ENCODE data around the gene TMEM243. TPM values are rescaled to one million over a fixed set of nuclear protein-coding genes. Genes with fewer than 3 reads are reported as not detected.
"Not testable (repeated sequence)": the region's sequence is repeated elsewhere in the genome, so short reads cannot be mapped to it uniquely, and the experiment has no call there.

Gene TMEM243
- 81.6 and 96.4 TPM in 2 replicates for total RNA-seq (2014; rRNA removed; shearing (Covaris generic); ENCODE audit: low replicate concordance)

GRCh38 chr7:87219545-87220025, at the start of gene TMEM243:
TMEM243 (minus strand) TSS chr7:87219732; CDS start chr7:87219503, 229 bp downstream.
- in situ Hi-C loops (cut with HindIII; ENCODE audit: low pct_unique_long_range_greater_than_20kb, low sequenced_read_pairs): no loop called here
- no peak for DNase-seq (ENCODE audit: low read depth)

GRCh38 chr7:87267239-87267900, 47.8 kb upstream of the TMEM243 start:
- no peak for DNase-seq (ENCODE audit: low read depth)
- in situ Hi-C loops (cut with HindIII; ENCODE audit: low pct_unique_long_range_greater_than_20kb, low sequenced_read_pairs): no loop called here

- in situ Hi-C loops (cut with HindIII; ENCODE audit: low pct_unique_long_range_greater_than_20kb, low sequenced_read_pairs): no loop called here
- DNase-seq (ENCODE audit: low read depth): no peak
Observed at GRCh38 chr7:87263537-87263936, 44.0 kb upstream of the TMEM243 start.

- in situ Hi-C loops (cut with HindIII; ENCODE audit: low pct_unique_long_range_greater_than_20kb, low sequenced_read_pairs): no loop called here
- no peak for DNase-seq (ENCODE audit: low read depth)
Observed at GRCh38 chr7:87253589-87254087, 34.1 kb upstream of the TMEM243 start.

GRCh38 chr7:87245671-87246070, 26.1 kb upstream of the TMEM243 start:
- in situ Hi-C loops (cut with HindIII; ENCODE audit: low pct_unique_long_range_greater_than_20kb, low sequenced_read_pairs): not testable (repeated sequence)

GRCh38 chr7:87238464-87239051, 19.0 kb upstream of the TMEM243 start:
- in situ Hi-C loops (cut with HindIII; ENCODE audit: low pct_unique_long_range_greater_than_20kb, low sequenced_read_pairs); DNase-seq (ENCODE audit: low read depth): not testable (repeated sequence)

More at GRCh38 chr7:87245671-87246070, 26.1 kb upstream of the TMEM243 start:
- not testable (repeated sequence) for DNase-seq (ENCODE audit: low read depth)

- in situ Hi-C loops (cut with HindIII; ENCODE audit: low pct_unique_long_range_greater_than_20kb, low sequenced_read_pairs): no loop called here
- no peak for DNase-seq (ENCODE audit: low read depth)
Observed at GRCh38 chr7:87234949-87235348, 15.4 kb upstream of the TMEM243 start.

GRCh38 chr7:87231711-87232110, 12.2 kb upstream of the TMEM243 start:
- in situ Hi-C loops (cut with HindIII; ENCODE audit: low pct_unique_long_range_greater_than_20kb, low sequenced_read_pairs): no loop called here
- DNase-seq (ENCODE audit: low read depth): no peak

GRCh38 chr7:87231258-87231657, 11.7 kb upstream of the TMEM243 start:
- in situ Hi-C loops (cut with HindIII; ENCODE audit: low pct_unique_long_range_greater_than_20kb, low sequenced_read_pairs): no loop called here
- DNase-seq (ENCODE audit: low read depth): no peak

- DNase-seq (ENCODE audit: low read depth): no peak
- in situ Hi-C loops (cut with HindIII; ENCODE audit: low pct_unique_long_range_greater_than_20kb, low sequenced_read_pairs): no loop called here
Observed at GRCh38 chr7:87226495-87226894, 7.0 kb upstream of the TMEM243 start.

GRCh38 chr7:87225696-87226095, 6.2 kb upstream of the TMEM243 start:
- in situ Hi-C loops (cut with HindIII; ENCODE audit: low pct_unique_long_range_greater_than_20kb, low sequenced_read_pairs): no loop called here
- DNase-seq (ENCODE audit: low read depth): peak; percentile 46

GRCh38 chr7:87223666-87224065, 4.1 kb upstream of the TMEM243 start:
- in situ Hi-C loops (cut with HindIII; ENCODE audit: low pct_unique_long_range_greater_than_20kb, low sequenced_read_pairs): no loop called here

GRCh38 chr7:87220734-87221215, 1.2 kb upstream of the TMEM243 start:
- in situ Hi-C loops (cut with HindIII; ENCODE audit: low pct_unique_long_range_greater_than_20kb, low sequenced_read_pairs): no loop called here
- DNase-seq (ENCODE audit: low read depth): no peak

More at GRCh38 chr7:87223666-87224065, 4.1 kb upstream of the TMEM243 start:
- DNase-seq (ENCODE audit: low read depth): no peak

- in situ Hi-C loops (cut with HindIII; ENCODE audit: low pct_unique_long_range_greater_than_20kb, low sequenced_read_pairs): no loop called here
- DNase-seq (ENCODE audit: low read depth): peak; percentile 86
Observed at GRCh38 chr7:87220026-87220733, 648 bp upstream of the TMEM243 start.

- DNase-seq (ENCODE audit: low read depth): peak; percentile 65
- in situ Hi-C loops (cut with HindIII; ENCODE audit: low pct_unique_long_range_greater_than_20kb, low sequenced_read_pairs): no loop called here
Observed at GRCh38 chr7:87218796-87219544, 562 bp downstream of the TMEM243 start.

GRCh38 chr7:87217983-87218653, 1.4 kb downstream of the TMEM243 start:
- in situ Hi-C loops (cut with HindIII; ENCODE audit: low pct_unique_long_range_greater_than_20kb, low sequenced_read_pairs): no loop called here
- peak; percentile 14 for DNase-seq (ENCODE audit: low read depth)

GRCh38 chr7:87216701-87217508, 2.6 kb downstream of the TMEM243 start:
- peak; percentile 82 for DNase-seq (ENCODE audit: low read depth)

More at GRCh38 chr7:87216701-87217508, 2.6 kb downstream of the TMEM243 start:
- in situ Hi-C loops (cut with HindIII; ENCODE audit: low pct_unique_long_range_greater_than_20kb, low sequenced_read_pairs): no loop called here
